Heart right ventricle (tissue), 16 donors: ENCODE measurements around the gene STK24. TPM values are rescaled to one million over a fixed set of nuclear protein-coding genes. Genes with fewer than 3 reads are reported as not detected.
A peak's percentile ranks its signal among the peaks of the same experiment; 100 is the strongest.

Experiments
- ATAC-seq, 8 donors: fragments of 200-7000 bp; cut with Tn5 transposase; one replicate each; pipeline ENCODE4 v1.9.1; 2020; ENCODE audit warnings: mild to moderate bottlenecking in 8 of 8, moderate library complexity in 8 of 8, moderate number of reproducible peaks in 1 of 8
- DNase-seq, 2 donors: peaks; one replicate each; pipeline ENCODE4 v3.0.0-alpha.2; 2020
- H3K27ac ChIP-seq, 10 donors: fragments of 200-600 bp; sonication (generic) in 2 of 10; one replicate each; pipeline versions ENCODE4 v1.5.0 to v1.8.0; 2020 to 2022; ENCODE audit warnings: mild to moderate bottlenecking in 3 of 10
- H3K27me3 ChIP-seq, 7 donors: fragments of 200-600 bp; one replicate each; pipeline ENCODE4 v1.8.0; 2021 to 2022; ENCODE audit warnings: mild to moderate bottlenecking in 2 of 7
- H3K36me3 ChIP-seq, 9 donors: fragments of 200-600 bp; sonication (generic) in 1 of 9; one replicate each; pipeline versions ENCODE4 v1.5.0 to v1.8.0; 2020 to 2022; ENCODE audit warnings: mild to moderate bottlenecking in 2 of 9
- H3K4me1 ChIP-seq, 9 donors: fragments of 200-600 bp; sonication (generic) in 1 of 9; one replicate each; pipeline versions ENCODE4 v1.5.0 to v1.8.0; 2020 to 2022; ENCODE audit warnings: mild to moderate bottlenecking in 4 of 9
- H3K4me3 ChIP-seq, 10 donors: fragments of 200-600 bp; sonication (generic) in 2 of 10; one replicate each; pipeline versions ENCODE4 v1.5.0 to v1.8.0; 2020 to 2022; ENCODE audit warnings: mild to moderate bottlenecking in 7 of 10, moderate library complexity in 2 of 10
- H3K9me3 ChIP-seq, 11 donors: fragments of 200-600 bp in 10 of 11; sonication (generic) in 2 of 11; one replicate each; pipeline versions ENCODE4 v1.5.0 to v1.8.0; 2013 to 2022; ENCODE audit warnings: mild to moderate bottlenecking in 2 of 11, control low read depth in 1 of 11, moderate library complexity in 1 of 11
- CTCF ChIP-seq, 9 donors: fragments of 200-600 bp; sonication (generic) in 2 of 9; IDR thresholded peaks; one replicate each; pipeline versions ENCODE4 v1.5.0 to v1.8.0; 2021 to 2022; ENCODE audit warnings: antibody characterized with exemption in 9 of 9, mild to moderate bottlenecking in 5 of 9, moderate library complexity in 1 of 9
- WGBS, 2 donors: extraction: QIAGEN DNeasy Blood & Tissue Kit; methylation state at CpG; one replicate each; pipeline ENCODE4 v1.1.7; 2013; ENCODE audit warnings: inconsistent platforms in 1 of 2; 5-methylcytosine and 5-hydroxymethylcytosine counted together
- intact Hi-C, 10 donors: fragments of 100-400 bp; cut with DNase I; formaldehyde crosslinking; loops; one replicate each; pipeline versions ENCODE4 v1.11.1 to v1.14.2; 2022
- polyA plus RNA-seq, 2 donors: library from polyadenylated mRNA; stranded (reverse); fragments of 200-250 nt; gene quantifications; one replicate each; pipeline ENCODE4 v1.2.3, GENCODE V29; 2013
- total RNA-seq, 10 donors: library from RNA; stranded (reverse); fragmentation: NEBNext Ultra II Directional in 3 of 10; extraction: Animal tissue kit (Norgen Biotek cat#: 25700) in 3 of 10; gene quantifications; one replicate each; pipeline versions ENCODE4 v1.2.1 to v1.2.4, GENCODE V29; 2021 to 2023
- donor health status: Arrhythmogenic right ventricular cardiomyopathy.
- donor health status: ischemic (EF 13 %, LVEDD 7.1; RV severe dilation, severe dysfunction).
- donor health status: healthy with polysubstance abuse.
- donor health status: DM: no; HTN: yes; CAD: no.
- donor health status: DM: no; HTN: no; CAD: no.
- donor health status: ischemic (EF 25% LVEDD 6.9; RV normal size, moderate dysfunction).
- donor health status: ischemic (EF 25% LVEDD 5.7; RV mildly dilated, moderate dysfunction).
- donor health status: healthy.
- donor health status: DM: yes; HTN: yes; CAD: no.
- donor health status: Ischemic cardiomyopathy.
- donor health status: ischemic (EF 35%, LVEDD 5.7; RV mildly dilated, moderate dysfunction).
- donor health status: nonischemic (EF 11% LVEDD 7.7; RV severe dilation, severe dysfunction).
- donor health status: DM: yes; HTN: yes; CAD: no.
- donor health status: PGD.
- donor health status: ischemic (EF 29% LVEDD 5.4; RV normal size, mild dysfunction).
- donor health status: nonischemic (EF 23%, LVEDD 6.1; RV moderate dilation, normal function).

Gene STK24
- total and polyA plus RNA-seq, 12 donors: 20.8 to 72.9 (median 61.5) TPM

DNA sequence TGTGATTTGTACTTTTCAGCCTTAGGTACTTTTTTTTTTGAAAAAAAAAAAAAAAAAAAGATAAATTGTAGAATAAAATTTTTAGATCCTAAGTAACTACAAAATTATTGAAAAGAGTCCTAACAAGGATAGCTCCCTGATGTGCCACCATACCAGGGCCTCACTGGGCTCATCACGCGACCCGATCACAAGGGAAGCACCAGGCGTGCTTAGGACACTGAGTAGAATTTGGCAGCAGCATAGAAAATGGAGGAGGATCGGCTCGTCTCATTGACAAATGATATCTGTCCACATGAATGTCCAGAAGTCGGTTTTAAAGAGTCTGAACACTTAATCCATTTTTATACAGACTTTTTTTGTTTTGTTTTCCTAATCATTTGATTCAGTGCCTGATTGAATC lies 179.0 kb downstream of the STK24 start:
- no peak for DNase-seq
- no peak for ATAC-seq
- no peak overlapping the region for H3K4me3 ChIP-seq
- intact Hi-C loops: loop anchor here in 5 of 10 donors (5.0 to 10.0 kb wide), 3 partner anchors 253 to 363 kb away; partner anchors contain the start of gene FARP1 (in 5 of the 5)
- no peaks in the 10 kb centered on the region for H3K27me3 ChIP-seq
- no peak for TF ChIP-seq CTCF (IDR thresholded peaks at IDR 0.05)
- H3K27ac ChIP-seq: no peak overlapping the region
- no peaks in the 10 kb centered on the region for H3K9me3 ChIP-seq
- no peaks in the 10 kb centered on the region for H3K4me1 ChIP-seq
- 87 to 92% methylated on average over 7 of the region's 7 CpGs for WGBS, 2 donors
- peaks cover 0 to 48% (median 19%) of the 10 kb centered on the region in 9 donors for H3K36me3 ChIP-seq

GRCh38 chr13:98397221-98397620 lies 179.7 kb downstream of the STK24 start:
- peak in 5 of 8 donors; percentile 44 to 73 (median 63) for ATAC-seq
- intact Hi-C loops: loop anchor here in 5 of 10 donors (5.0 to 10.0 kb wide), 3 partner anchors 252 to 362 kb away; partner anchors contain the start of gene FARP1 (in 5 of the 5)
- Histone ChIP-seq H3K27me3 (no peaks in the 10 kb centered on the region), H3K4me1 (no peaks in the 10 kb centered on the region), H3K27ac (no peak overlapping the region), H3K9me3 (no peaks in the 10 kb centered on the region), H3K4me3 (no peak overlapping the region), H3K36me3 (peaks cover 0 to 52% (median 19%) of the 10 kb centered on the region in 9 donors)
- 92 to 96% methylated on average over 1 of the region's 1 CpG for WGBS, 2 donors
- peak in 6 of 9 donors; percentile 22 to 60 (median 42) for TF ChIP-seq CTCF (IDR thresholded peaks at IDR 0.05)
- DNase-seq: no peak

DNA sequence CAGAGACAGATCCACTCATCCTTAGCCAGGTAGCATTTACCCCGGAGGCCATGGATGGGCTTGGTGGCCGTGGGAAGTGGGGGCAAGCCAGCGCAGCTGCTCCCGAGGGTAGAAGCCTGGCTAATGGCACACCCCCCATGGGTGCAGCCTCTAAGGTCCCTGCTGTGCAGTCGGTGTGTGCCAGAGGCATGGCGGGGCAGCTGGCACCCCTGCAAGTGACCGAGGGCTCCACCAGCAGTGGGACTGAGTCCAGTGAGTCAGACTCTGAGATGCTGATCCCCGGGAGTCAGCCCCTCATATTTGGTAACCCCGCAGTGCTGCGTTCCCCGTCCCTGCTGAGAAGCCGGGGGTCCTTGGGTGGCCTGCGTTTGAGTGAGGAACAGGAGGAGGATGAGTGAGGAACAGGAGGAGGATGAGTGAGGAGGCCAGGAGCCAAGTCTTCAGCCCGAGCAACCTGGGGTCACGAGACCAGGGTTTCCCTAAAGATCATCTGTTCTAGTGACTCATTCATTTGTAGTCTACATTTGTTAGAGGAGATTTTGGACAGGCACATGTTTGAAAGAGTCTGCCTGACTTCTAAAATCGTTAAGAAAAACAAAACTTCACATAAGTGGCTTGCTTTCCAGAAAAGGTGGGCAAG lies 180.7 kb downstream of the STK24 start:
- no peak for TF ChIP-seq CTCF (IDR thresholded peaks at IDR 0.05)
- Histone ChIP-seq H3K36me3 (peaks cover 0 to 55% (median 19%) of the 10 kb centered on the region in 9 donors), H3K4me3 (no peak overlapping the region), H3K9me3 (no peaks in the 10 kb centered on the region), H3K4me1 (no peaks in the 10 kb centered on the region), H3K27ac (no peak overlapping the region), H3K27me3 (no peaks in the 10 kb centered on the region)
- intact Hi-C loops: loop anchor here in 5 of 10 donors (5.0 to 10.0 kb wide), 3 partner anchors 251 to 361 kb away; partner anchors contain the start of gene FARP1 (in 5 of the 5)
- DNase-seq: no peak
- 90 to 95% methylated on average over 16 of the region's 16 CpGs for WGBS, 2 donors
- ATAC-seq: no peak

Other genes starting within 250 kb of the STK24 start
- gene SLC15A1, start 175.6 kb upstream of the STK24 start, total RNA-seq: not detected
- under 1 TPM in 1 of 2 donors, not detected in 1; 0.01 TPM for gene SLC15A1, start 175.6 kb upstream of the STK24 start, polyA plus RNA-seq